AG09309 (cell line): ENCODE results near the gene VDAC1.

Source experiments
- DNase-seq: peaks from one replicate; pipeline ENCODE4 v3.0.0-alpha.2; 2010; ENCODE audit warnings: low read depth
- H3K4me3 ChIP-seq: 2 replicates; pipeline ENCODE4 v1.5.1; 2011; ENCODE audit warnings: mild to moderate bottlenecking, low read depth, low read length, moderate library complexity; ENCODE audit not compliant: control insufficient read depth
- CTCF ChIP-seq: IDR thresholded peaks from 2 replicates; pipeline ENCODE4 v1.5.1; 2011; ENCODE audit warnings: mild to moderate bottlenecking, low read depth, low read length, inconsistent platforms; ENCODE audit not compliant: insufficient read depth, control insufficient read depth; ENCODE audit errors: missing control alignments

Gene VDAC1

GRCh38 chr5:133995883-133996563 lies 8.8 kb downstream of the VDAC1 start:
- no peak for TF ChIP-seq CTCF
- no peak for DNase-seq
- H3K4me3 ChIP-seq: no peak overlapping the region

- TF ChIP-seq CTCF: no peak
- no peak for DNase-seq
- no peak overlapping the region for H3K4me3 ChIP-seq
These were observed 9.4 kb downstream of the VDAC1 start for GRCh38 chr5:133995341-133995740.

DNA sequence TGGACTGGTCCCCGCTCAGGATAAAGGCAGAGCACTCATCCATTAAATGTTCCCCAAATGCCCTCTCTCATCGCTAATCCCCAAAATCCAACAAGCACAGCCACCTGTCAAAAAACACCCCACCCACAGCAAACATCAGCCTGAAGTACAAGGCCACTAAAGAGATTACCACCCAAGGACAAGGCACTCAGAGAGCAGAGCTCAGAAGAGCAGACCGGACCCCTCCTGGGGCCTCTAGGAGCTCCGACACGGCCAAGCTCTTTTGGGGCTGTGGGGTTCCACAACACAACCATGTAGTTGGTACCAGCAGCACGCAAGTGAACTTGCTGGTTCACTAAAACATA lies 9.8 kb downstream of the VDAC1 start:
- DNase-seq: no peak
- no peak for TF ChIP-seq CTCF
- H3K4me3 ChIP-seq: no peak overlapping the region

DNA sequence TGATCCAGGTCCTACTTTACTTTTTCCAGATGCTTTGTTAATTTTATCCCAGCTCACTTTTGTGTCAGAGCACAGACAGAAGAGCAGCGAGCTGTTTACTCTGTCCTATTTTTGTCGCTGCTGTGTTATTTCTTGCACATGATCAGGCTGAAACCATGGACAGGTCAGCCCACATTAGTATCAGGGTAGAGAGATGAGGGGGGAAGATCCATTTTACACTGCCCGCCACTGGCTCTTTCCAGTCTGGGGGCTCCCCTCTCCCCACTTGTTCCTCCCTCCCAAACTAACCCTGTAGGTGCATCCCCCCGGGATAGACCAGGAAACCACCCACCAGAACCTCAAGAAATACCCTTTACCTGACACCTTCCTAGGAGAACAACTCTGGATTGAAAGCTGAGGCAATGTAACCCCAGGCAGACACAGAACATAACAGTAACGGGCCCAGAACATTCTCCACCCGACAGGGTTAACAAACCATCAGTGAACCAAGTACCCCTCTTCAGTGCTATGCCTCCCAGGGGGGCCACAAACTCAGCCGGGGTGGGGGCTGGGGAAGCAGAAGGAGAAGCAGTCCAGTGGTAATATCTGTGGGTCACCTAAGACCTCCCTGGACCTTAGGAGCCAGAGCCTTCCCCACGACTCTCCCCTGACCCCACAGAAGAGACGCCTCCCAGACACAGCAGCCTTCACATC lies 10.3 kb downstream of the VDAC1 start:
- no peak overlapping the region for H3K4me3 ChIP-seq
- DNase-seq: no peak
- no peak for TF ChIP-seq CTCF

DNA sequence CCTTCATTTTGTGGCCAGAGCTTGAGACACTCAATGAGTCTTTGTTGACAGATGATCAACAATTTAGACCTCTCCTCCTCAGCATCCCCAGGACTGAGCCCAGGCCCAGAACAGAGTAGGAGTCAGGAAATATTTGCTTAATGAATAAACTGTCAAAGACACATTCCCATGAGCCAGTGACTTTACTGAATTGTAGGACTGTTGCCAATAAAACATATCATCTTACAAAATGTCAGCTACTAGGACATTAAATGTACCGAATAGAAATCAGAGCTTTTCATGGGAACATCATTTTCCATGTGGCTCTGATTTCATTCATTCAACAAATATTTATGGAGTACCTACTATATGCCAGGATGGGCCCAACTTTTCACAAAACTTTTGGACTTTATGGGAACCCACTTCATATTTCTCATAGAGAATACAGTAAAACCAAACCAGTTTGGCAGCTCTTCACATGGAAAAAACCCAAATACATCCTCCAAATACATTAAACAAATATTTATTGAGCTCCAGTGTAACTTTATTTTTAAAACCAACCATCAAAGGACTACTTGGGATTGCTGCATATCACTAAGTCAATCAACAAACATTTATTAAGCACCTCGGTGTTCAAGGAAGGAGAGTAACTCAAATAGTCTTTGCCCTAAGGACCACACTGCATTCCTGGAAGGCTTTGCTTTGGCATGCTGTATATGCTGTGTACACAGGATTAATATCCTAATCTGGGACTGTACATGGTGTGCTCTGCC lies 11.4 kb downstream of the VDAC1 start:
- no peak for DNase-seq
- no peak for TF ChIP-seq CTCF
- H3K4me3 ChIP-seq: no peak overlapping the region

DNA sequence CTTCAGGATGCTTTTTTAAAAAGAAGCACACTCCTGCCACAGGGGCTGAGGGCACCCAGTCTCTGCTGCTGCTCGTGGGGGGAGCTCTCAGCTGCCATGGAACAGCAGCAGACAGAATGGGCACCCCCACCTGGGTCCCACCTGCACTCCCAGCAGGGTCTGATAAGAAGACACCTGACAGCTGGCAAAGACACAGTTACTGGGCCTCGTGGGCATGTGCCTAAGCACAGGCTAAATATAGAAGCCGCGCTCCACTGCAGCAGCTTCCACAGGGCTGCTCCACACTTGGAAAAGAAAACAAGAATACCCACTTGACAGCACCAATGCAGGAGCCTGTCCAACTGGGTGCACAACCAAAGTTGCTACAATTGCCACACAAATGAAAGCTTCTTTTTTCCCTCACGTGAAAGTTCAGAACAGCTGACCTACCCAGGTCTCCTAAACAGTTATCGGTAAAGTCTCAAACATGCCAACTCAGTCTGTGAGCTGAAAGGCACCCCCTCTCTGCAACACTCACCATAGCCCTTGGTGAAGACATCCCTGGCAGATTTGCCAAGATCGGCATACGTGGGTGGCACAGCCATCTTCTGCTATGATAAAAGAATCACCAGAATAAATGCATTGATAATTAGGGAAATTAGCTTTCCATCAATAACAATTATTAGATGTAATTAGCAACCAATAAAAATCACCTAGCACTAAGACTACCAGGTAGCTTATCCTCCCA lies 12.2 kb downstream of the VDAC1 start:
- no peak for TF ChIP-seq CTCF
- DNase-seq: no peak
- H3K4me3 ChIP-seq: no peak overlapping the region
